GM12878 (cell line): ENCODE measurements around the gene RPS2. TPM values are rescaled to one million over a fixed set of nuclear protein-coding genes. Genes with fewer than 3 reads are reported as not detected.

ENCODE experiments used
- ATAC-seq: fragments of 200-7000 bp; cut with Tn5 transposase; 3 replicates; pipeline ENCODE4 v1.9.1; 2020; ENCODE audit warnings: mild to moderate bottlenecking, moderate library complexity
- BruUV-seq: library from RNA; stranded (reverse); fragments of 400-500 nt; replicated peaks from 2 replicates; lab custom pipeline; 2021; lab: Mats Ljungman, UMichigan
- CTCF ChIA-PET: fragments of 300-600 bp; sonication (Branson Sonifier 250); formaldehyde crosslinking; extraction: SDS; loops from one replicate; lab custom pipeline; 2021; ENCODE audit warnings: inconsistent platforms; lab: Yijun Ruan, JAX
- POLR2A ChIA-PET: fragments of 350-600 bp; formaldehyde crosslinking; extraction: SDS; loops from one replicate; lab custom pipeline; 2021; ENCODE audit warnings: inconsistent platforms; lab: Charles Lee
- RAD21 ChIA-PET: fragments of 300-600 bp; sonication (Branson Sonifier 250); formaldehyde crosslinking; loops from one replicate; lab custom pipeline; 2023; ENCODE audit warnings: antibody characterized with exemption; ENCODE audit not compliant: unreplicated experiment; lab: Charles Lee
- SMC1A ChIA-PET: fragments of 300-600 bp; sonication (Branson Sonifier 250); formaldehyde crosslinking; loops from one replicate; lab custom pipeline; 2023; ENCODE audit not compliant: unreplicated experiment, uncharacterized antibody; lab: Charles Lee
- DNase-seq: peaks from one replicate; pipeline ENCODE4 v3.0.0-alpha.2; 2011; ENCODE audit warnings: low read depth, low spot score
- FAIRE-seq: peaks from 3 replicates; lab custom pipeline; 2011; peaks lifted over from hg19 to GRCh38; lab: Jason Lieb, UNC
- H2AFZ ChIP-seq: 2 replicates; pipeline ENCODE4 v1.6.0; 2011; ENCODE audit warnings: low read depth, low read length, control low read depth; ENCODE audit not compliant: control insufficient read depth
- H3K27ac ChIP-seq: 2 replicates; pipeline ENCODE4 v1.5.1; 2011; ENCODE audit warnings: control low read depth; ENCODE audit not compliant: control insufficient read depth, insufficient read depth
- H3K27me3 ChIP-seq, 2 experiments: replicated peaks in 1 of 2; 2 replicates each; pipeline versions ENCODE4 v1.6.0 to v1.6.1; 2011; ENCODE audit warnings: low read length in 1 of 2; ENCODE audit not compliant: control insufficient read depth in 2 of 2, insufficient read depth in 2 of 2
- H3K36me3 ChIP-seq, 2 experiments: 2 replicates each; pipeline ENCODE4 v1.5.1; 2011; ENCODE audit warnings: low read length in 1 of 2; ENCODE audit not compliant: control insufficient read depth in 2 of 2, insufficient read depth in 2 of 2
- H3K4me1 ChIP-seq: 2 replicates; pipeline ENCODE4 v1.6.1; 2011; ENCODE audit warnings: mild to moderate bottlenecking, low read length, moderate library complexity, mixed read lengths; ENCODE audit not compliant: control insufficient read depth, insufficient read depth
- H3K4me2 ChIP-seq: 2 replicates; pipeline ENCODE4 v1.6.0; 2011; ENCODE audit warnings: control low read depth; ENCODE audit not compliant: control insufficient read depth, insufficient read depth
- H3K4me3 ChIP-seq: fragments of 200-600 bp; sonication (generic); 2 replicates; pipeline ENCODE4 v1.5.1; 2016
- H3K79me2 ChIP-seq: 2 replicates; pipeline ENCODE4 v1.6.0; 2011; ENCODE audit warnings: low read length; ENCODE audit not compliant: control insufficient read depth, insufficient read depth
- H3K9ac ChIP-seq: 2 replicates; pipeline ENCODE4 v1.8.0; 2011; ENCODE audit warnings: low read length, control low read depth, mixed read lengths; ENCODE audit not compliant: control insufficient read depth, insufficient read depth
- H3K9me3 ChIP-seq: replicated peaks from 3 replicates; pipeline ENCODE4 v1.5.1; 2011; ENCODE audit warnings: mild to moderate bottlenecking, low read length; ENCODE audit not compliant: control insufficient read depth, insufficient read depth
- H4K20me1 ChIP-seq: 2 replicates; pipeline ENCODE4 v1.6.0; 2011; ENCODE audit not compliant: control insufficient read depth, insufficient read depth
- EED ChIP-seq: sonication (generic); IDR thresholded peaks from 2 replicates; pipeline ENCODE4 v1.6.1; 2016; ENCODE audit warnings: antibody characterized with exemption, low read depth
- EGR1 ChIP-seq, 2 experiments: IDR thresholded peaks; 1 replicate in 1 of 2; 2 replicates in 1 of 2; pipeline ENCODE4 v1.6.1; 2011 to 2012; ENCODE audit warnings: low read depth in 2 of 2, low read length in 2 of 2, borderline replicate concordance in 1 of 2, mild to moderate bottlenecking in 1 of 2, moderate library complexity in 1 of 2
- IKZF1 ChIP-seq: fragments of 450-650 bp; conservative IDR thresholded peaks from 2 replicates; pipeline ENCODE4 v1.6.1; 2017; ENCODE audit warnings: antibody characterized with exemption, mild to moderate bottlenecking
- LARP7 ChIP-seq: fragments of 450-650 bp; IDR thresholded peaks from 2 replicates; pipeline ENCODE4 v1.6.1; 2017; ENCODE audit warnings: mild to moderate bottlenecking
- SMAD5 ChIP-seq: IDR thresholded peaks from 2 replicates; pipeline ENCODE4 v1.6.1; 2016; ENCODE audit warnings: antibody characterized with exemption, low read depth
- WGBS: methylation state at CpG from one replicate; pipeline ENCODE4 v1.1.6; 2016; ENCODE audit warnings: low lambda C conversion rate; ENCODE audit not compliant: insufficient replicate concordance, insufficient coverage; ENCODE audit errors: missing lambda C conversion rate; 5-methylcytosine and 5-hydroxymethylcytosine counted together
- in situ Hi-C: fragments of 300-500 bp; cut with MboI; formaldehyde crosslinking; loops from 9 replicates; pipeline ENCODE4 v1.14.3; 2018; ENCODE audit warnings: mixed read lengths
- intact Hi-C: fragments of 100-400 bp; cut with micrococcal nuclease; formaldehyde crosslinking; loops from one replicate; pipeline ENCODE4 v1.14.2; 2022; ENCODE audit not compliant: unreplicated experiment
- polyA plus RNA-seq, 11 experiments: library from polyadenylated mRNA; depleted of rRNA in 4 of 11; unstranded in 6 of 11; stranded (reverse) in 5 of 11; fragments of >200 nt; fragmentation: Nextera tagmentation in 4 of 11; fragmentation: Illumina TruSeq in 1 of 11; extraction: Ambion mirVana in 4 of 11; extraction: Trizol in 1 of 11; gene quantifications; 1 replicate in 1 of 11; 2 replicates in 10 of 11; pipeline versions ENCODE4 v1.2.1 to v1.2.3, GENCODE V29; 2011 to 2016; ENCODE audit warnings: inconsistent platforms in 2 of 11, missing spikeins in 2 of 11, low read depth in 1 of 11
- total RNA-seq, 4 experiments: library from RNA; depleted of rRNA in 3 of 4; stranded (reverse); fragments of >200 nt in 3 of 4; fragmentation: Illumina TruSeq in 1 of 4; extraction: Trizol in 1 of 4; gene quantifications; 2 replicates each; pipeline versions ENCODE4 v1.2.1 to v1.2.3, GENCODE V29; 2013 to 2021
- TF ChIP-seq, protein P1 (sequence below): IDR thresholded peaks from 2 replicates; pipeline ENCODE4 v1.6.1; 2012; ENCODE audit warnings: low read depth, low read length, improper control_type of control experiment

RPS2 gene
- total and polyA plus RNA-seq, 10 of the 15 experiments (the other 5 are each of a cell fraction or from before 2014, with no cell fraction given), result 1,295 to 7,121 (median 3,933) TPM

DNA sequence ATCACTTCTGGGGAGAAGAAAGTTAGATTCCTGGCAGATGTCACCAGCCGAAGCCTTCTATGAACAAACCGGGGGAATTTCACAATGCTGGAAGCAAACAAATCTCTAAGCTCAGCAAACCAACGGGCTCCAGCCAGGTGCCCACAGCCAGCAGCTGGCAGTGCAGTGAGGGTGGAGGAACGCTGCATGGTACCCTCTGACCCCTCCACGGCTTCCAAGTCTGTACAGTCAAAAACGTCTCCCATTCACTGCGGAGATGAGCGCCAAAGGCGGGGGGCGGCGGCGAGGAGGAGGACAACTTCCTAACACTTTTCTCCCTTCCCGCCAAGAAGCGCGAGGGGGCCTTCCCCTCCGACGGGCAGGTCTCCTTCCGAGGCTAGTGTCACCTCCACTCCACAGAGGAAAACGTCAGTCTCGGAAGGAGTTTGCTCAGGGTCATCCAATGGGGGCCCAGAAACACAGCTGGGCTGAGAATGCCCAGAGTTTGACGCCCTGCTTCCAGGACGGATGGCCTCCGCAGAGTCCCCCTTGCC lies 44.1 kb upstream of the RPS2 start:
- ATAC-seq, result peak; percentile 5
- H4K20me1 ChIP-seq, result peaks cover under 1% of the 10 kb centered on the region; the same call in 1 of the 2 replicates
- peaks cover 22% of the 10 kb centered on the region for H3K4me1 ChIP-seq
- peak overlapping the region; percentile 98 for H3K4me2 ChIP-seq
- peaks cover 67% of the 10 kb centered on the region for H3K79me2 ChIP-seq
- peak overlapping the region; percentile 92 for H3K9ac ChIP-seq
- TF ChIP-seq, protein P1, sequence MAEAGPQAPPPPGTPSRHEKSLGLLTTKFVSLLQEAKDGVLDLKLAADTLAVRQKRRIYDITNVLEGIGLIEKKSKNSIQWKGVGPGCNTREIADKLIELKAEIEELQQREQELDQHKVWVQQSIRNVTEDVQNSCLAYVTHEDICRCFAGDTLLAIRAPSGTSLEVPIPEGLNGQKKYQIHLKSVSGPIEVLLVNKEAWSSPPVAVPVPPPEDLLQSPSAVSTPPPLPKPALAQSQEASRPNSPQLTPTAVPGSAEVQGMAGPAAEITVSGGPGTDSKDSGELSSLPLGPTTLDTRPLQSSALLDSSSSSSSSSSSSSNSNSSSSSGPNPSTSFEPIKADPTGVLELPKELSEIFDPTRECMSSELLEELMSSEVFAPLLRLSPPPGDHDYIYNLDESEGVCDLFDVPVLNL, result peak; percentile 48; the same call in 1 of the 2 replicates
- TF ChIP-seq SMAD5 (no peak), LARP7 (no peak), IKZF1 (0 out of 2 replicates have a peak, but pooled peaks have one; percentile 37), EGR1 (IDR thresholded peaks at IDR 0.05; ENCODE audit: borderline replicate concordance in 1 of 2, low read depth in 2 of 2, low read length in 2 of 2) (0 out of 3 replicates have a peak, but pooled peaks of 1 of the 2 experiments have one; percentile 26), EED (0 out of 2 replicates have a peak, but pooled peaks have one; percentile 13)
- no peak overlapping the region for H2AFZ ChIP-seq
- H3K27me3 ChIP-seq, result no peaks in the 10 kb centered on the region
- H3K9me3 ChIP-seq, result no peaks in the 10 kb centered on the region
- ChIA-PET POLR2A (interaction anchor here (0.6 to 2.2 kb wide), 5 partner anchors 12 to 526 kb away, joined by 3 to 14 read pairs (median 7); partner anchors contain the start of gene TRAF7), CTCF (interaction anchor here (1.3 to 1.4 kb wide), 3 partner anchors 8 to 132 kb away, joined by 3 to 8 read pairs (median 3); no protein-coding TSS in a partner anchor), SMC1A (interaction anchor here (1.1 to 1.9 kb wide), 3 partner anchors 27 to 147 kb away, joined by 3 to 5 read pairs (median 3); partner anchors contain the start of genes NOXO1, NTHL1, TRAF7 and TSC2), RAD21 (interaction anchor here (1.3 kb wide), 1 partner anchor 18 kb away, joined by 3 read pairs; no protein-coding TSS in a partner anchor)
- intact Hi-C loops, result loop anchor here (5.0 kb wide), 1 partner anchor 144 kb away; no protein-coding TSS in a partner anchor
- H3K4me3 ChIP-seq, result peak overlapping the region; percentile 100
- under 1% methylated on average over 20 of the region's 23 CpGs for WGBS
- BruUV-seq, result no TSS peak
- peaks cover 0 to 3% of the 10 kb centered on the region in 2 experiments; a peak in 1 of 4 replicates for H3K36me3 ChIP-seq
- H3K27ac ChIP-seq, result peak overlapping the region; percentile 89
- in situ Hi-C loops, result no loop called here
- no peak for FAIRE-seq
- no peak for DNase-seq
